ENCODE data around the gene SCIMP.
"Not testable (repeated sequence)": the region's sequence is repeated elsewhere in the genome, so short reads cannot be mapped to it uniquely, and the experiment has no call there.

SCIMP gene

GRCh38 chr17:5220074-5220473, 14.6 kb downstream of the SCIMP start:
- TF ChIP-seq POLR2A (IDR thresholded peaks at IDR 0.05; ENCODE audit: low read length) (no peak), GATA1 (IDR thresholded peaks at IDR 0.05; ENCODE audit: low read depth, low read length) (no peak)

GRCh38 chr17:5219536-5219935, 15.1 kb downstream of the SCIMP start:
- no peak for TF ChIP-seq GATA1 (IDR thresholded peaks at IDR 0.05; ENCODE audit: low read depth, low read length)
- no peak for TF ChIP-seq POLR2A (IDR thresholded peaks at IDR 0.05; ENCODE audit: low read length)
- DNase-seq = no peak

More at GRCh38 chr17:5220074-5220473, 14.6 kb downstream of the SCIMP start:
- no peak for DNase-seq

GRCh38 chr17:5217562-5217961, 17.1 kb downstream of the SCIMP start:
- DNase-seq = not testable (repeated sequence)

- no peak for TF ChIP-seq GATA1 (IDR thresholded peaks at IDR 0.05; ENCODE audit: low read depth, low read length)
- TF ChIP-seq POLR2A (IDR thresholded peaks at IDR 0.05; ENCODE audit: low read length) = no peak
These were observed 23.2 kb downstream of the SCIMP start for GRCh38 chr17:5211458-5211857.

GRCh38 chr17:5210614-5211252, 23.9 kb downstream of the SCIMP start:
- TF ChIP-seq GATA1 (IDR thresholded peaks at IDR 0.05; ENCODE audit: low read depth, low read length) = no peak
- TF ChIP-seq POLR2A (IDR thresholded peaks at IDR 0.05; ENCODE audit: low read length) = no peak
- no peak for DNase-seq

More at GRCh38 chr17:5211458-5211857, 23.2 kb downstream of the SCIMP start:
- no peak for DNase-seq

GRCh38 chr17:5210091-5210490, 24.6 kb downstream of the SCIMP start:
- TF ChIP-seq POLR2A (IDR thresholded peaks at IDR 0.05; ENCODE audit: low read length) = no peak
- TF ChIP-seq GATA1 (IDR thresholded peaks at IDR 0.05; ENCODE audit: low read depth, low read length) = no peak
- DNase-seq = no peak

GRCh38 chr17:5209396-5209795, 25.3 kb downstream of the SCIMP start:
- TF ChIP-seq GATA1 (IDR thresholded peaks at IDR 0.05; ENCODE audit: low read depth, low read length) = no peak
- no peak for TF ChIP-seq POLR2A (IDR thresholded peaks at IDR 0.05; ENCODE audit: low read length)
- no peak for DNase-seq

GRCh38 chr17:5203908-5204294, 30.8 kb downstream of the SCIMP start:
- TF ChIP-seq GATA1 (IDR thresholded peaks at IDR 0.05; ENCODE audit: low read depth, low read length) (no peak), POLR2A (IDR thresholded peaks at IDR 0.05; ENCODE audit: low read length) (no peak)
- no peak for DNase-seq

- TF ChIP-seq POLR2A (IDR thresholded peaks at IDR 0.05; ENCODE audit: low read length) = no peak
- no peak for TF ChIP-seq GATA1 (IDR thresholded peaks at IDR 0.05; ENCODE audit: low read depth, low read length)
- DNase-seq = no peak
These were observed 31.3 kb downstream of the SCIMP start for GRCh38 chr17:5203178-5203907.

- DNase-seq = no peak
- TF ChIP-seq POLR2A (IDR thresholded peaks at IDR 0.05; ENCODE audit: low read length) (no peak), GATA1 (IDR thresholded peaks at IDR 0.05; ENCODE audit: low read depth, low read length) (no peak)
These were observed 33.6 kb downstream of the SCIMP start for GRCh38 chr17:5201011-5201410.

GRCh38 chr17:5200360-5200759, 34.3 kb downstream of the SCIMP start:
- TF ChIP-seq POLR2A (IDR thresholded peaks at IDR 0.05; ENCODE audit: low read length) = no peak
- no peak for TF ChIP-seq GATA1 (IDR thresholded peaks at IDR 0.05; ENCODE audit: low read depth, low read length)
- DNase-seq = no peak

- TF ChIP-seq GATA1 (IDR thresholded peaks at IDR 0.05; ENCODE audit: low read depth, low read length) (no peak), POLR2A (IDR thresholded peaks at IDR 0.05; ENCODE audit: low read length) (no peak)
- no peak for DNase-seq
These were observed 36.2 kb downstream of the SCIMP start for GRCh38 chr17:5198472-5198871.

GRCh38 chr17:5194346-5194745, 40.3 kb downstream of the SCIMP start:
- no peak for TF ChIP-seq GATA1 (IDR thresholded peaks at IDR 0.05; ENCODE audit: low read depth, low read length)
- TF ChIP-seq POLR2A (IDR thresholded peaks at IDR 0.05; ENCODE audit: low read length) = no peak

GRCh38 chr17:5191541-5192417, 42.9 kb downstream of the SCIMP start, which contains the start of gene ZNF594:
ZNF594 (minus strand) TSS chr17:5191868; CDS start chr17:5184256, 7,612 bp downstream.
- peak; percentile 98 for DNase-seq
- TF ChIP-seq POLR2A (IDR thresholded peaks at IDR 0.05; ENCODE audit: low read length) (peak; percentile 83), GATA1 (IDR thresholded peaks at IDR 0.05; ENCODE audit: low read depth, low read length) (no peak)

More at GRCh38 chr17:5194346-5194745, 40.3 kb downstream of the SCIMP start:
- no peak for DNase-seq

Data from erythroblast (primary cell).